Mesenchymal stem cell (in vitro differentiated cells and primary cell): ENCODE measurements around the gene UQCC3.

Experiments
- DNase-seq: peaks from one replicate; pipeline ENCODE4 v3.0.0-alpha.2; 2013
- H2AFZ ChIP-seq: one replicate; pipeline ENCODE4 v1.6.1; 2013; ENCODE audit warnings: low read depth, mild to moderate bottlenecking, control low read depth, inconsistent platforms, low read length, moderate library complexity
- H2AK5ac ChIP-seq: 2 replicates; pipeline ENCODE4 v1.6.1; 2013; ENCODE audit warnings: low read length, moderate library complexity, mild to moderate bottlenecking, inconsistent platforms; ENCODE audit not compliant: severe bottlenecking
- H2BK120ac ChIP-seq: one replicate; pipeline ENCODE4 v1.6.1; 2013; ENCODE audit warnings: low read depth, mild to moderate bottlenecking, inconsistent platforms, low read length, moderate library complexity
- H2BK12ac ChIP-seq, 2 experiments: one replicate each; pipeline ENCODE4 v1.6.1; 2013; ENCODE audit warnings: inconsistent platforms in 2 of 2, low read length in 2 of 2, mild to moderate bottlenecking in 2 of 2, moderate library complexity in 2 of 2, control low read depth in 1 of 2
- H2BK15ac ChIP-seq: one replicate; pipeline ENCODE4 v1.6.1; 2013; ENCODE audit warnings: mild to moderate bottlenecking, low read depth, inconsistent platforms; ENCODE audit not compliant: poor library complexity, severe bottlenecking
- H2BK5ac ChIP-seq: 2 replicates; pipeline ENCODE4 v1.6.1; 2013; ENCODE audit warnings: low read depth, mild to moderate bottlenecking, low read length, control low read depth, inconsistent platforms; ENCODE audit not compliant: poor library complexity, severe bottlenecking
- H3K14ac ChIP-seq, 2 experiments: one replicate each; pipeline ENCODE4 v1.6.1; 2013; ENCODE audit warnings: inconsistent platforms in 2 of 2, low read length in 2 of 2, control low read depth in 1 of 2, mild to moderate bottlenecking in 1 of 2, moderate library complexity in 1 of 2
- H3K18ac ChIP-seq, 2 experiments: one replicate each; pipeline ENCODE4 v1.6.1; 2013; ENCODE audit warnings: inconsistent platforms in 2 of 2, low read length in 2 of 2, control low read depth in 1 of 2, low read depth in 1 of 2, mild to moderate bottlenecking in 1 of 2
- H3K23ac ChIP-seq, 2 experiments: one replicate each; pipeline ENCODE4 v1.6.1; 2013; ENCODE audit warnings: inconsistent platforms in 2 of 2, low read length in 2 of 2, mild to moderate bottlenecking in 2 of 2, moderate library complexity in 2 of 2, control low read depth in 1 of 2
- H3K27ac ChIP-seq: 2 replicates; pipeline ENCODE4 v1.5.1; 2013; ENCODE audit warnings: mild to moderate bottlenecking, moderate library complexity, low read length, control low read depth, inconsistent platforms; ENCODE audit not compliant: poor library complexity, severe bottlenecking
- H3K27me3 ChIP-seq, 2 experiments: 2 replicates each; pipeline versions ENCODE4 v1.6.1 to v1.7.0; 2013; ENCODE audit warnings: low read length in 2 of 2, mild to moderate bottlenecking in 2 of 2, moderate library complexity in 2 of 2, control low read depth in 1 of 2, inconsistent platforms in 1 of 2; ENCODE audit not compliant: control insufficient read depth in 1 of 2, insufficient read depth in 1 of 2
- H3K36me3 ChIP-seq, 2 experiments: 2 replicates each; pipeline versions ENCODE4 v1.6.1 to v1.7.0; 2013; ENCODE audit warnings: low read length in 2 of 2, control low read depth in 1 of 2, inconsistent platforms in 1 of 2, low read depth in 1 of 2, mild to moderate bottlenecking in 1 of 2; ENCODE audit not compliant: insufficient read depth in 2 of 2, control insufficient read depth in 1 of 2
- H3K4ac ChIP-seq, 2 experiments: one replicate each; pipeline ENCODE4 v1.6.1; 2013; ENCODE audit warnings: inconsistent platforms in 2 of 2, low read length in 2 of 2, mild to moderate bottlenecking in 2 of 2, moderate library complexity in 2 of 2, control low read depth in 1 of 2, low read depth in 1 of 2
- H3K4me1 ChIP-seq: 2 replicates; pipeline ENCODE4 v1.6.1; 2013; ENCODE audit warnings: low read depth, low read length, control low read depth; ENCODE audit not compliant: control insufficient read depth, insufficient read depth
- H3K4me2 ChIP-seq: 2 replicates; pipeline ENCODE4 v1.6.1; 2013; ENCODE audit warnings: low read length, mild to moderate bottlenecking, inconsistent platforms; ENCODE audit not compliant: poor library complexity, severe bottlenecking
- H3K4me3 ChIP-seq, 2 experiments: 2 replicates each; pipeline versions ENCODE4 v1.5.1 to v1.7.0; 2013; ENCODE audit warnings: low read length in 2 of 2, mild to moderate bottlenecking in 2 of 2, control low read depth in 1 of 2, low read depth in 1 of 2; ENCODE audit not compliant: insufficient read depth in 1 of 2
- H3K79me1 ChIP-seq: replicated peaks from 2 replicates; pipeline ENCODE4 v1.6.1; 2013; ENCODE audit warnings: mild to moderate bottlenecking, control low read depth, low read length, inconsistent platforms; ENCODE audit not compliant: poor library complexity, severe bottlenecking
- H3K9ac ChIP-seq: 2 replicates; pipeline ENCODE4 v1.7.0; 2013; ENCODE audit warnings: mild to moderate bottlenecking, low read length, moderate library complexity
- H3K9me3 ChIP-seq: 2 replicates; pipeline ENCODE4 v1.7.0; 2013; ENCODE audit warnings: mild to moderate bottlenecking, low read length; ENCODE audit not compliant: control insufficient read depth
- H4K8ac ChIP-seq: one replicate; pipeline ENCODE4 v1.6.1; 2013; ENCODE audit warnings: inconsistent platforms, mild to moderate bottlenecking, low read length, moderate library complexity
- H4K91ac ChIP-seq: one replicate; pipeline ENCODE4 v1.6.1; 2013; ENCODE audit warnings: mild to moderate bottlenecking, low read length, inconsistent platforms
- WGBS: methylation state at CpG from one replicate; pipeline ENCODE4 v1.1.7; 2013; ENCODE audit warnings: mixed read lengths; 5-methylcytosine and 5-hydroxymethylcytosine counted together

The UQCC3 gene

GRCh38 chr11:62666259-62666926 is 5.1 kb upstream of the UQCC3 start:
- Histone ChIP-seq H3K18ac (peak overlapping the region; percentile 56 to 94), H3K4me1 (peaks cover 14% of the 10 kb centered on the region), H4K91ac (peak overlapping the region; percentile 8), H2BK15ac (no peak overlapping the region), H3K36me3 (peaks cover 23 to 40% of the 10 kb centered on the region in 2 experiments), H3K27me3 (no peaks in the 10 kb centered on the region), H3K4ac (peak overlapping the region in 1 of 2 experiments; percentile 49), H3K14ac (peak overlapping the region in 1 of 2 experiments; percentile 14), H3K27ac (peak overlapping the region; percentile 91), H3K9me3 (no peaks in the 10 kb centered on the region), H2BK5ac (no peak overlapping the region), H3K4me3 (peak overlapping the region; percentile 63 to 94), H2AFZ (no peak overlapping the region), H3K23ac (no peak overlapping the region), H2BK12ac (no peak overlapping the region), H2BK120ac (no peak overlapping the region), H2AK5ac (peak overlapping the region; percentile 37), H3K9ac (peak overlapping the region; percentile 95), H3K4me2 (peak overlapping the region; percentile 82), H4K8ac (peak overlapping the region; percentile 70), H3K79me1 (peaks cover 13% of the 10 kb centered on the region)
- WGBS = 56% methylated on average over 13 of the region's 16 CpGs
- no peak for DNase-seq

- WGBS = 100% methylated on average over 1 of the region's 2 CpGs
- peak overlapping the region in 1 of 2 experiments; percentile 94 for H3K4me3 ChIP-seq
- H3K9ac ChIP-seq = peak overlapping the region; percentile 95
- H3K27ac ChIP-seq = no peak overlapping the region
- no peak overlapping the region for H4K8ac ChIP-seq
- H2BK5ac ChIP-seq = no peak overlapping the region
- H3K4me1 ChIP-seq = peaks cover 15% of the 10 kb centered on the region
- H2BK12ac ChIP-seq = no peak overlapping the region
- no peak overlapping the region for H3K18ac ChIP-seq
- no peak overlapping the region for H2AFZ ChIP-seq
- peaks cover 10% of the 10 kb centered on the region for H3K79me1 ChIP-seq
- no peak overlapping the region for H2AK5ac ChIP-seq
- H2BK15ac ChIP-seq = no peak overlapping the region
- no peak overlapping the region for H4K91ac ChIP-seq
- H3K4me2 ChIP-seq = no peak overlapping the region
- H3K9me3 ChIP-seq = no peaks in the 10 kb centered on the region
- H3K4ac ChIP-seq = no peak overlapping the region
- no peaks in the 10 kb centered on the region for H3K27me3 ChIP-seq
- H3K14ac ChIP-seq = no peak overlapping the region
- no peak for DNase-seq
- peaks cover 19 to 33% of the 10 kb centered on the region in 2 experiments for H3K36me3 ChIP-seq
- H3K23ac ChIP-seq = no peak overlapping the region
- H2BK120ac ChIP-seq = no peak overlapping the region
Observed at GRCh38 chr11:62667460-62667859, 4.0 kb upstream of the UQCC3 start.

GRCh38 chr11:62669420-62670161 is 1.9 kb upstream of the UQCC3 start:
- Histone ChIP-seq H3K9ac (peak overlapping the region; percentile 39), H3K9me3 (no peaks in the 10 kb centered on the region), H4K91ac (peak overlapping the region; percentile 29), H2BK15ac (no peak overlapping the region), H2BK12ac (peak overlapping the region in 1 of 2 experiments; percentile 44), H2BK5ac (no peak overlapping the region), H3K18ac (no peak overlapping the region), H3K4me1 (peaks cover 19% of the 10 kb centered on the region), H2BK120ac (no peak overlapping the region), H3K27me3 (no peaks in the 10 kb centered on the region), H2AFZ (no peak overlapping the region), H3K14ac (no peak overlapping the region), H3K79me1 (peaks cover 5% of the 10 kb centered on the region), H2AK5ac (no peak overlapping the region), H3K4me2 (no peak overlapping the region), H4K8ac (peak overlapping the region; percentile 79), H3K4ac (peak overlapping the region in 1 of 2 experiments; percentile 58), H3K4me3 (peak overlapping the region in 1 of 2 experiments; percentile 33), H3K36me3 (peaks cover 14 to 34% of the 10 kb centered on the region in 2 experiments), H3K23ac (no peak overlapping the region), H3K27ac (no peak overlapping the region)
- no peak for DNase-seq
- 79% methylated on average over 4 of the region's 4 CpGs for WGBS

- H3K4me2 ChIP-seq = peak overlapping the region; percentile 85
- peak overlapping the region; percentile 98 for H3K9ac ChIP-seq
- peak overlapping the region; percentile 89 for H2BK120ac ChIP-seq
- peak overlapping the region; percentile 75 to 94 for H3K4me3 ChIP-seq
- no peak overlapping the region for H2BK5ac ChIP-seq
- peaks cover 5% of the 10 kb centered on the region for H3K79me1 ChIP-seq
- H3K27me3 ChIP-seq = no peaks in the 10 kb centered on the region
- H4K8ac ChIP-seq = peak overlapping the region; percentile 99
- no peak overlapping the region for H2BK15ac ChIP-seq
- H3K36me3 ChIP-seq = peaks cover 11 to 39% of the 10 kb centered on the region in 2 experiments
- peak overlapping the region; percentile 94 to 97 for H3K4ac ChIP-seq
- H3K27ac ChIP-seq = peak overlapping the region; percentile 98
- H3K18ac ChIP-seq = peak overlapping the region; percentile 42 to 88
- peak overlapping the region; percentile 72 for H2AFZ ChIP-seq
- peak overlapping the region; percentile 95 for H4K91ac ChIP-seq
- peak overlapping the region; percentile 39 for H2AK5ac ChIP-seq
- H3K14ac ChIP-seq = peak overlapping the region in 1 of 2 experiments; percentile 39
- peaks cover 15% of the 10 kb centered on the region for H3K4me1 ChIP-seq
- H3K23ac ChIP-seq = peak overlapping the region in 1 of 2 experiments; percentile 23
- WGBS = 2% methylated on average over 17 of the region's 17 CpGs
- H3K9me3 ChIP-seq = no peaks in the 10 kb centered on the region
- no peak for DNase-seq
- H2BK12ac ChIP-seq = no peak overlapping the region
Observed at GRCh38 chr11:62671236-62671607, 251 bp upstream of the UQCC3 start.
